SK-N-SH (cell line): ENCODE data around the gene OR52A1. TPM values are rescaled to one million over a fixed set of nuclear protein-coding genes. Genes with fewer than 3 reads are reported as not detected.

ENCODE experiments used
- CTCF ChIA-PET: fragments of 300-600, 350-600 bp; formaldehyde crosslinking; extraction: SDS; loops from one replicate; lab custom pipeline; 2021; lab: Yijun Ruan, JAX
- POLR2A ChIA-PET: fragments of 350-600 bp; sonication (Branson Sonifier 250); formaldehyde crosslinking; extraction: SDS; loops from one replicate; lab custom pipeline; 2020; ENCODE audit warnings: antibody characterized with exemption, inconsistent platforms; lab: Yijun Ruan, JAX
- DNase-seq: peaks from one replicate; pipeline ENCODE4 v3.0.0; 2012
- H2AFZ ChIP-seq: fragments of 200-600 bp; sonication (generic); 2 replicates; pipeline ENCODE4 v1.8.1; 2016; ENCODE audit warnings: antibody characterized with exemption, mild to moderate bottlenecking, low read depth
- H3F3A ChIP-seq: fragments of 200-600 bp; sonication (generic); replicated peaks from 2 replicates; pipeline ENCODE3; 2016; ENCODE audit warnings: antibody characterized with exemption, mild to moderate bottlenecking; ENCODE audit not compliant: insufficient read depth
- H3K27ac ChIP-seq, 2 experiments: fragments of 200-500 bp in 1 of 2; fragments of 200-600 bp in 1 of 2; sonication (Bioruptor generic) in 1 of 2; sonication (generic), shearing (Covaris generic) in 1 of 2; 2 replicates each; pipeline versions ENCODE4 v1.5.1 to v1.6.1; 2014 to 2016; ENCODE audit warnings: low read depth in 2 of 2, inconsistent platforms in 1 of 2, low read length in 1 of 2, mild to moderate bottlenecking in 1 of 2, mixed read lengths in 1 of 2
- H3K27me3 ChIP-seq: fragments of 200-600 bp; sonication (generic), shearing (Covaris generic); 2 replicates; pipeline ENCODE4 v1.6.1; 2016; ENCODE audit warnings: mixed run types; ENCODE audit not compliant: insufficient read depth
- H3K36me3 ChIP-seq, 2 experiments: fragments of 200-500 bp in 1 of 2; fragments of 200-600 bp in 1 of 2; sonication (Bioruptor generic) in 1 of 2; sonication (generic) in 1 of 2; replicated peaks in 1 of 2; 2 replicates each; pipeline versions ENCODE3 to v1.5.1; 2014 to 2016; ENCODE audit warnings: low read length in 1 of 2, mild to moderate bottlenecking in 1 of 2; ENCODE audit not compliant: insufficient read depth in 2 of 2, control insufficient read depth in 1 of 2
- H3K4me1 ChIP-seq, 2 experiments: fragments of 200-500 bp in 1 of 2; fragments of 200-600 bp in 1 of 2; sonication (Bioruptor generic) in 1 of 2; sonication (generic), shearing (Covaris generic) in 1 of 2; 2 replicates each; pipeline versions ENCODE4 v1.5.1 to v1.6.1; 2014 to 2016; ENCODE audit warnings: low read depth in 1 of 2, low read length in 1 of 2, mixed run types in 1 of 2; ENCODE audit not compliant: insufficient read depth in 2 of 2, control insufficient read depth in 1 of 2
- H3K4me2 ChIP-seq: fragments of 200-600 bp; sonication (generic), shearing (Covaris generic); 2 replicates; pipeline ENCODE4 v1.6.1; 2017; ENCODE audit warnings: mixed run types
- H3K4me3 ChIP-seq, 2 experiments: fragments of 200-500 bp in 1 of 2; fragments of 200-600 bp in 1 of 2; sonication (Bioruptor generic) in 1 of 2; sonication (generic), shearing (Covaris generic) in 1 of 2; 2 replicates each; pipeline versions ENCODE4 v1.5.1 to v1.8.1; 2014 to 2016; ENCODE audit warnings: low read depth in 2 of 2, inconsistent platforms in 1 of 2, low read length in 1 of 2, mild to moderate bottlenecking in 1 of 2, mixed read lengths in 1 of 2, moderate library complexity in 1 of 2
- H3K79me2 ChIP-seq: fragments of 200-600 bp; sonication (generic); 2 replicates; pipeline ENCODE4 v1.8.1; 2017; ENCODE audit warnings: mild to moderate bottlenecking; ENCODE audit not compliant: insufficient read depth
- H3K9ac ChIP-seq: fragments of 200-600 bp; sonication (generic); 2 replicates; pipeline ENCODE4 v1.6.1; 2017; ENCODE audit warnings: mixed run types
- H3K9me2 ChIP-seq: fragments of 200-600 bp; sonication (generic); 2 replicates; pipeline ENCODE4 v1.6.1; 2017; ENCODE audit warnings: mixed run types
- H3K9me3 ChIP-seq: fragments of 200-600 bp; sonication (generic); 2 replicates; pipeline ENCODE4 v1.6.1; 2017; ENCODE audit warnings: mixed run types, mild to moderate bottlenecking, moderate library complexity
- H4K20me1 ChIP-seq: fragments of 200-600 bp; sonication (generic); 2 replicates; pipeline ENCODE4 v1.6.1; 2017; ENCODE audit warnings: mild to moderate bottlenecking, mixed run types; ENCODE audit not compliant: insufficient read depth
- CTCF ChIP-seq: fragments of 200-600 bp; sonication (generic); IDR thresholded peaks from 2 replicates; pipeline ENCODE4 v1.6.1; 2017; ENCODE audit warnings: antibody characterized with exemption, mild to moderate bottlenecking, moderate library complexity
- ELF1 ChIP-seq: IDR thresholded peaks from 2 replicates; pipeline ENCODE4 v1.4.0; 2012
- MAX ChIP-seq: IDR thresholded peaks from 2 replicates; pipeline ENCODE4 v1.4.0; 2012; ENCODE audit warnings: low read depth
- MXI1 ChIP-seq: IDR thresholded peaks from 2 replicates; pipeline ENCODE4 v1.6.1; 2012; ENCODE audit warnings: mild to moderate bottlenecking, low read depth, low read length, improper control_type of control experiment
- NFIC ChIP-seq: IDR thresholded peaks from 2 replicates; pipeline ENCODE4 v1.4.0; 2012; ENCODE audit warnings: borderline replicate concordance
- NRF1 ChIP-seq: IDR thresholded peaks from 2 replicates; pipeline ENCODE4 v1.6.1; 2012; ENCODE audit warnings: low read depth, mild to moderate bottlenecking, low read length
- PBX3 ChIP-seq: IDR thresholded peaks from 2 replicates; pipeline ENCODE4; 2012
- RAD21 ChIP-seq: IDR thresholded peaks from 2 replicates; pipeline ENCODE4 v1.6.1; 2012; ENCODE audit warnings: mild to moderate bottlenecking, low read length
- RFX5 ChIP-seq: IDR thresholded peaks from 2 replicates; pipeline ENCODE4 v1.6.1; 2012; ENCODE audit warnings: mild to moderate bottlenecking, improper control_type of control experiment, low read length
- WGBS: methylation state at CpG from one replicate; pipeline ENCODE4 v1.1.6; 2017; ENCODE audit warnings: low lambda C conversion rate; 5-methylcytosine and 5-hydroxymethylcytosine counted together
- polyA plus RNA-seq, 3 experiments: library from polyadenylated mRNA; depleted of rRNA; stranded (reverse); fragments of >200 nt; gene quantifications; 2 replicates each; pipeline ENCODE4 v1.2.3, GENCODE V29; 2012

The OR52A1 gene
- polyA plus RNA-seq, 1 of the 3 experiments (the other 2 are of a cell fraction): not detected

GRCh38 chr11:5136261-5136660 is 18.3 kb downstream of the OR52A1 start:
- H3F3A ChIP-seq: no peaks in the 10 kb centered on the region
- TF ChIP-seq RAD21: no peak
- no peak for TF ChIP-seq NRF1
- TF ChIP-seq CTCF: no peak
- no peak for TF ChIP-seq MAX
- TF ChIP-seq RFX5: no peak
- no peak for TF ChIP-seq ELF1
- no peak for TF ChIP-seq NFIC
- TF ChIP-seq MXI1: no peak
- H3K9me2 ChIP-seq: no peaks in the 10 kb centered on the region
- H4K20me1 ChIP-seq: no peaks in the 10 kb centered on the region
- ChIA-PET POLR2A (no interaction called here), CTCF (no interaction called here)
- no peak overlapping the region for H3K4me2 ChIP-seq
- DNase-seq: no peak
- no peak overlapping the region for H3K9ac ChIP-seq
- peaks cover 8% of the 10 kb centered on the region; the same call in 1 of the 2 replicates for H3K27me3 ChIP-seq
- no peaks in the 10 kb centered on the region for H3K79me2 ChIP-seq
- H3K4me3 ChIP-seq: no peak overlapping the region
- no peak overlapping the region for H3K27ac ChIP-seq
- no peaks in the 10 kb centered on the region for H3K9me3 ChIP-seq
- no peaks in the 10 kb centered on the region for H3K36me3 ChIP-seq
- no peaks in the 10 kb centered on the region for H3K4me1 ChIP-seq
- no peak overlapping the region for H2AFZ ChIP-seq

GRCh38 chr11:5131584-5132335 is 22.8 kb downstream of the OR52A1 start:
- no peaks in the 10 kb centered on the region for H3K36me3 ChIP-seq

More at GRCh38 chr11:5131584-5132335, 22.8 kb downstream of the OR52A1 start:
- Histone ChIP-seq H3F3A (no peaks in the 10 kb centered on the region), H3K27ac (no peak overlapping the region), H3K79me2 (no peaks in the 10 kb centered on the region), H3K4me1 (no peaks in the 10 kb centered on the region), H2AFZ (no peak overlapping the region), H3K9me3 (no peaks in the 10 kb centered on the region), H3K9me2 (no peaks in the 10 kb centered on the region), H3K27me3 (peaks cover 8% of the 10 kb centered on the region; the same call in 1 of the 2 replicates), H3K9ac (no peak overlapping the region), H3K4me2 (no peak overlapping the region), H3K4me3 (no peak overlapping the region), H4K20me1 (no peaks in the 10 kb centered on the region)
- no peak for DNase-seq
- POLR2A ChIA-PET: no interaction called here
- CTCF ChIA-PET: no interaction called here
- 2% methylated on average over 8 of the region's 8 CpGs for WGBS
- TF ChIP-seq PBX3: no peak
